COLO829 (cell line): ENCODE results near the gene RASGEF1C.

ENCODE experiments used
- DNase-seq: peaks from one replicate; pipeline ENCODE4 v3.0.0; 2012; ENCODE audit warnings: low spot score

The RASGEF1C gene

DNA sequence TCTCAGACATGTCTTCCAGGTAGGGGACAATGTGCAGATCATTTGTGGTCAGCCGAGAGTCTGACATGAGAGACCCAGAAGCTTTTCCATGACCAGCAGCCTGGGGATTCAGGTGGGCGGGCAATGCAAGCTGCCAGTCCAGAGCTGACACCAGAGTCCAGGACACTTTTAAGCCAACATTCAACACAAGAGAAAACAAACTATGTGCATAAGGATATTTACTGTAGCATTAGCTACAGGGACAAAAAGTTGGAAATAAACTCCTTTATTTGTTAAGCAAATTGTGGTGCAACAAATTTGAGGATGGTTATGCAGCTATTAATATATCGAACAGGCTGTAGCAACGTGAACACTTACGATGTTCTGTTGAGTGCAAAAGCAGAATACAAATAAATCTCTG is 127.5 kb downstream of the RASGEF1C start:
- DNase-seq: no peak

DNA sequence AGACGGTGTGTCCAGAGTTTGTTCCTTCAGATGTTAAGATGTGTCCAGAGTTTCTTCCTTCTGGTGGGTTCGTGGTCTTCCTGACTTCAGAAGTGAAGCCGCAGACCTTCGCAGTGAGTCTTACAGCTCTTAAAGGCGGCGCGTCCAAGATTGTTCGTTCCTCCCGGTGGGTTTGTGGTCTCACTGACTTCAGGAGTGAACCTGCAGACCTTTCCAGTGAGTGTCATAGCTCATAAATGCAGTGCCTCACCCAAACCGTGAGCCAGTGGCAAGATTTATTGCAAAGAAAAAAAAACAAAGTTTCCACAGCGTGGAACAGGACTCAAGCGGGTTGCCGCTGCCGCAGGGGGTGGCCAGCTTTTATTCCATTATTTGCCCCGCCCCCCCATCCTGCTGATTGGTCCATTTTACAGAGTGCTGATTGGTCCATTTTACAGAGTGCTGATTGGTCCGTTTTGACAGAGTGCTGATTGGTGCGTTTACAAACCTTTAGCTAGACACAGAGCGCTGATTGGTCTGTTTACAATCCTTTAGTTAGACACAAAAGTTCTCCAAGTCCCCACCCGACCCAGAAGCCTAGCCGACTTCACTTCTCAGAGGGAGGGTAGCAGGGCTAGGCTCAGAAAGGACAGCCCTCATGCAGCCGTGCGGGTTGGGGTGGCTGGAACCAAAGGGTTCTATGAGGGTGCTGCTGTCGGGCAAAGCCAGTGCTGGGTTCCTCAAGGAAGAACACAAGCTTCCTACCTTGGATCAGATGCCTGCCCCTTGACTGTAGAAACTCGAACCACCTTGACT is 128.3 kb downstream of the RASGEF1C start:
- no peak for DNase-seq

DNA sequence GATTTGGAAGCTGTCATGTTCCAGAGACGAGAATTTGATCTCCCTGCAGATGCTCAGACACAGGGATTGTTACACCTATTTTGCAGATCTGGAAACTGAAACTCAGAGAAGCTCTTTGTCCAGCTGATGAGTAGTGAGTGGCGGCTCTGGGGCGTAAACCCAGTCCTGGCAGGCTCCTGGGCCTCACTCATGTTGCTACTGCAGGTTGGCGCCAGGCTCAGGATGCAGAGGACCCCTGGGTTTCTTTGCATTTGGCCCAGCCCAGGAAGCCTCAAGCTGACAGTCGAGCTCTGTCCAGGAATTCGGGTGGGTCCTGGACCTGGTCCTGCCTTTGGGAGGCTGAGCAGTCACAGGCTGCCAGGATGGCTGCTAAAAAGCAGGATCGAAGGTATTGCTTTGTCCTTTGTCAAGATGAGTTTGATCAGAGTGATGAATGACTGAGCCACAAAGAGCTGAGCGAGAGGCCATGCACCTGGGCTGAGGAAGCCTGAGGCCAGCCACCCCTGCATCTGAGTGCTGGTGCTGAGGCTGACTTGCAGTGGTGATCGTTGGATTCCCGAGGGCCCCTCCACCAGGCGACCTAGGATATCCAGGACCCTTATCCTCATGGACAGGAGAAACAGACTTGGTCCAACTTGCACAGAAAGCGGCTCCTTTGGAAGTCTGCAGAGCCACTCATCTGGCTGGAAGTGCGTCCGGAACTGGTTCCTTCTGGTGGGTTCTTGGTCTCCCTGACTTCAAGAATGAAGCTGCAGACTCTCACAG is 129.1 kb downstream of the RASGEF1C start:
- no peak for DNase-seq

DNA sequence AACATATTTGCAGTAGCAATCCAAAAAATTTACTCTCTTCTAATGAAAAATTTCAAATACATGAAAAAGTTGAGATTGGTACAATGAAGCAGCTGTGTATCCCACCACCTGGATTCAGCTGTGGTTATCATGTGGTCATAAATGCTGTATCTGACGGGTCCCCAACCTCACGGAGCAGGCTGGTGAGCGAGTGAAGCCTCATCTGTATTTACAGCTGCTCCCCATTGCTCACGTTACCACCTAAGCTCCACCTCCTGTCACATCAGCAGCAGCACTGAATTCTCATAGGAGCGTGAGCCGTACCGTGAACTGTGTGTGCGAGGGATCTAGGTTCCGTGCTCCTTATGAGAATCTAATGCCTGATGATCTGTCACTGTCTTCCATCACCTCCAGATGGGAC is 130.7 kb downstream of the RASGEF1C start:
- DNase-seq: no peak

DNA sequence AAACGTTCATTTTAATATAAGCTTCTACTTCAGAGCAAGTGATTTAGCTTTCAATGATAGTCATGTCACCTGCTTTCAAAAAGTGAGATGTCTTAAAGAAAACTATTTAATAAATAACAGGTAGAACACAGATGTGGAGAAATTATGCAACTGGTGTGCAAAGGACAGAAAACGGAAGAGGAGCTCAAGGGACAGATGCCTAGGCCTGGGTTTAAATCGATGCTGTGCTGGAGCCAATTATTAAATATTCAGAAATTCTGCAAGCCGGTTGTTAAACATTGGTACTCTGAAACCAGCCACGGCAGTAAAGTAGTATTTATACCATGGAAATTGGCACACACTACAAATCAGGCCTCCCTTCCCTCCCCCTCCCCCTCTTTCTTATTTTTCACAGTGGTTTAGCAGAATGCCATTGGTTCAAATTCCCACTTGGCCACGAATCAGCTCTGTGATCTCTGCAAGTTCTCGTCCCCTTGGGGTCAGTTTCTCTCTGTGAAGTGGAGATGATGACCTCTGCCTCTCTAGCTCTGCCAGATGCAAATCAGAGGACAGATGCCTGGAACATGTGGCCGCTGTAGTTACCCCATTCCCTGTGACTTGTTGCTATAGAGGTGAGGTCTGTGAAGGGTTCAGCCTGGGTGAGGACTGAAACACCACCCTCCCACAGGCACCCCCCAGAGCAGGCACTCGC is 131.3 kb downstream of the RASGEF1C start:
- DNase-seq: no peak

DNA sequence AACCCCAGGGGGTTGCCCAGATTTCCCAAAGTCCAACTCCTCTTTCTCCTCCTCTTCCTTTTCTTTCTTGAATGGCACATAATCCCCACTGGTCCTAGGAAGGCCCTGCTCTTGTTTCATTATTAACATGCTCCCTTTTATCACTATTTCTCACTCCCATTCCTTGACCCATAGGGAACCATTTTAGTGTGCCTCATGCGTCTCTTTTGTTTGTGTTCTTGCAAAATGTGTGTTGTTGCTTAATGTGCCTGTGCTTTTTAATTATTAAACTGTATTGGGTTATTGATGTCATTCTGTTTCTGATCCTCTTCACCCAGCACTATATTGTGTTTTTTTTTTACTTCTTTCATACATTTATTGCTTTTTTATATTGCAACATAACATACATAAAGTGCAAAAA is 133.3 kb downstream of the RASGEF1C start:
- DNase-seq: no peak

DNA sequence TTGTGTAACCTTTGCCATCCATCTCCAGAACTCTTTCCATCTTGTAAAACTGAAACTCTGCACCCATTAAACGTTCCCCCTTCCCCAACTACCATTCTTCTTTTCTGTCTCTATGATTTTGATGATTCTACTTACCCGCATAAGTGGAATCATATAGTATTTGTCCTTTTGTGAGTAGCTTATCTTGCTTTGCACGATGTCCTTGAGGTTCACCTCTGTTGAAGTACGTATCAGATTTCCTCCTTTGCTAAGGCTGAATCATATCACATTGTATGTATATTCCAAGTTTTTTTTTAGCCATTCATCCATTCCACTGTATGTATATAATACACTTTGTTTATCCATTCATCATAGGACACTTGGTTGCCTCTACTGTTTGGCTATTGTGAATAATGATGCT is 134.5 kb downstream of the RASGEF1C start:
- no peak for DNase-seq

DNA sequence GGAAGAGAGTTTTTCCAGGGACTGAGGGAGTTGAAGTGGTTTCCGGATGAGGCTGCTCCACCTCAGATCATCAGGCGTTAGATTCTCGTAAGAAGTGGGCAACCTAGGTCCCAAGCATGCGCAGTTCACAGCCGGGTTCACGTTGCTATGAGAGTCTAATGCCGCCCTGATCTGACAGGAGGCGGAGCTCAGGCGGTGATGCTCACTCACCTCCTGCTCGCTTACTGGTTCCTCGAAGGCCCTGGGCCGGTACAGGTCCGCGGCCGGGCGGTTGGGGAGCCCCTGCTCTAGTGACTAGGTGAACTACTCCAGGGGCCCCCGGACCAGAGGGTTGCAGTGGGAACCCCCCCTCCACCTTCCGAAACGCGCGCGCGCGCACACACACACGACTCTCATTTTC is 136.5 kb downstream of the RASGEF1C start:
- no peak for DNase-seq

DNA sequence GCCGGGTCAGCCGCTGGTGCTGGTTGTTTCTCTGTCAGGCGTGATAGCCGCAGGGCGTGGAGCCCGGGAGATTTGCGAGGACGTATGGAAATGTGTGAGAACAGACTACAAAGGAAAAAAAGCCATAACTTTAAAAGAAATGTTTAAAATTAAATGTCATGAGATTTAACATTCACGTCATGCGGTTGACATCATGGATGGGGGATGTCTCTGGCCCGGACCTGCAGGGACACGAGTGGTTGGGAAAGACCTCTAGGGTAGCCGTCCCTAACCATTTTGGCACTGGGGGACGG is 136.8 kb downstream of the RASGEF1C start:
- no peak for DNase-seq

DNA sequence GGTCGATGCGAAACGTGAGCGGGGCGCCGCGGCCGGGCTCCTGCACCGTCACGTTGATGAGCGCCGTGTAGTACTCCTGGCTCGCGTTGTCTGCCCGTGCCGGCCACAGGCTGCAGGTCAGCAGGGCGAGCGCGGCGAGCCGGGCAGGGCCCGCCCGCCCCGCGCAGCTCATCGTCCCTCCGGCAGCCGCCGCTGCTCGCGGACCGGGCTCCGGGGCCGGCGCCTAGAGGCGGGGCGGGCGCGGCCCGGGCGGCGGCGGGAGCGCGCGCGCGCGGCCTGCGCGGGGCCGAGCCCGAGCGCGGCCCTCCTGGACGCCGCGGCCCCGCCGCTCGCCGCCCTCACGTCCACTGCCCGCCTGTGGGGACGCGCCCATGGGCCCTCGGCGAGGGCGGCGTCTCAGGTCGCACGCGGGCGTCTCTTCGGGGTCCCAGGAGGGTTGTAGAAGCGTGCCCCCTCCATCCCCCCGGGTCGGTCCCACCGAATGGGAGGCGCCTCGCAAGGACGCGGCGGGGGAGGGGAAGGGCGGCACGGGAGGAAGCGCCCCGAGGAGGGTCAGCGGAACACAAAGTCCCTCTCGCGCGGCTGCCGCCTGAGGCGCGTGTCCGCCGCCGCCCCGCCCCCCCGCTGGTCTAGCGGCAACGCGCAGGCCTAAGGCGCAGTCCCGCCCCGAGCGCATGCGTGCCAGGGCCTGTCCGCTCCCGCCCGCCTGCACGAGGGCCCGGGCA is 137.3 kb downstream of the RASGEF1C start, which contains the start of gene RNF130:
Gene RNF130, minus strand, starts transcription at position 229 of the 725 bp plus-strand sequence. Its CDS starts 57 bp downstream, at position 172.
- peak; percentile 66 for DNase-seq

DNA sequence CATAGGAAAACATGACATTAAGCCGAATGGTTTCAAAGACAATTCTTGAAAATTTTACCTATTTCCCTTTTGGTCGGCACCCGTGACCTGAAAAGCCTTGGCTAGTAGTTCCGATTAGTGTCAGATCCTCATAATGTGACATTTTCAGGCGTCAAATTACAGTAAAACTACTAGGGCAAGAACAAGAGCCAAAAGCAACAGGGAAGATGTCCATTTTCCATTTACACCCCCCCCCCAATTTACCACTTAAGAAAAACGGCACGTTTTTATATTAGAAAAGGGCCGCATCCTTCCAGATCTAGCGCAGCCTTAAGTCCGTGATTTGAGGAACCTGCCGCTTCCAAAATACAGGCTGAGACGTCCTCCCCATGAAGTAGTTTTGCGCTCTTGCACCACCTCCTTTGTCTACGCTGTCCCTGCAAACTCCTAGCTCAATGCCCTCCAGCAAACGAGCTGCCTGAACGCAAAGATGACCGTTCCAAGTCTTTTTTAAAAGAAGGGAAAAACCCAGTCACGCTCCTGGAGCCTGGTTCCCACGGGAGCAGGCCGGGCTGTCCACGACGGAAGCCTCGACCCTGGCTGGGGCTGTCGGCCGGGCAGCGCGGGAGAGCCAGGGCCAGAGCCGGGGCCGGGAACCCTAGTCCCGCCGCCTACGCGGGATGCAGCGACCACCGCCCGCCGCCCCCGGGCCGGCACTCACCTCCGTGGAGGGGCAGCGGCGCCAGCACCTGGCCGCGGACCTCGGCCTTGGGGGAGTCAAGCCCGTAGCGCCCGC is 138.1 kb downstream of the RASGEF1C start:
- DNase-seq: no peak

DNA sequence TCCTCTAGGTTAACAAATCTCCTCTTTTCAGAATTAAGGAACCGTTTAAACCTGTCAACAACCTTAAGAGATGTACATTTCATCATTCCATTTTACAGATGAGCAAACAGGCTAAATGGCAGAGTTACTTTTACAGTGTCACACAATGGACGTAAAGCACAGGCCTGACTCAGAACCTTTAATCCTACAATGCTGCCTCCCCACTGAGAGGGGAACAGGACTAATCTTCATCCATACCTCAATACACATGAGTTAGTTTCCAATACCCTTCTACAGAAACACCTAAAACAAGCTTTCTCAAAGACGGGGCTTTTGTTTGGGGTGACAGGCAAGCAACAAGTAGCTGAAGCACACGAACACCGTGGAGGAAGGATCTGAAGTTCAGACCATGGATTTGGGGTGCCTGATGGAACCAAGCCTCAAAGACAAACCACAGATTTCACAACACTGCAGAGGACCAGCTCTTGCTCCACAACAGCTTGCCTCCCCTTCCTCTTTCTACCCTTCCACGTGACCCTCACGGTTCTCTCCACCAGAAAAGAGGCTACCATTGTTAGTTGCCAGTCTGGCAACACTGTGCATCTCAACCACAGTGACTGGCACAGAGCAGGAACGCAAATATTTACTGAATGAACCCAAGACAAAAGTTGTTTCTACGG is 139.3 kb downstream of the RASGEF1C start:
- no peak for DNase-seq

DNA sequence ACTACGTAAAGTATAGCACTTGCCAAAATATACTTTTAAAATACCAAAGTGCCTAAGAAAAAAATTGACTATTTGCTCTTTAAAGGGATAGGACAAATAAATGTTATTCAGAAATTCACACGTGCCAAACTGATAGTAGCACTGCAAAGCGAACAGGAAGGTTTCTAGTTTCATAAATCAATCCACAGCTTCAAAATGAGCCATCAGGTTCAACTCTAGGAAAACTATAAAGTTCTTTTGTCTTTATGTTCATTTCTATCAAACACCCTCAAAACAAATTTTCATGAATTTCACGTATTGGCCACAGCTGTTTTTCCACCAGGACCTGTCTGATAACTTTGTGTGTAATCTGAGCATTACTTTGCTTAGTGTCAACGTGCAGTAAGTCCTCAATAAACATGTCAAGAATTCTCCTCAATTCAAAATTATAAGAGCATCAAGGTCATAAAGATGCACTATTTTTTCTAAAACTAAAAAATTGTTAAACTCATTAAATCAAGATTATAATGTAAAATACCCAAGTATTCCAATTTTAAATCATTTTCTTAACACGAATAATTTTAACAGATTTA is 140.4 kb downstream of the RASGEF1C start:
- no peak for DNase-seq

DNA sequence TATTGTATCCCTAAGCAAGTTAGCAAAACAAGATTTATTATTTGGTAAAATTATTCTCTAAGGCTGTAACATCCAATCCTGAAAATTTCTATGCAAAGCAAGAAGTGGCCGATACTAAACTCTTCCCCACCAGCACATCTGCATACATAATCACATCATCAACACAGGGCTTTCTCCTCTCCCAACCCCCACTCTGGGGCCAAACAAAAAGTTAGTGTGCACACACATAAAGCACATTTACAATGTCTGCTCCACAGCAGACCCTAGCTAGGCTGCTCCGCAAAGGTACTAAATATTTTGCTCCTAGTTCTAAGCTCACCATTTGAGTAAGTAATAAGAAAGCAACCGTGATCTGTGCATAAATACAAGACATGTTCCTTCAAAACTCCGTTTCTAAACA is 141.0 kb downstream of the RASGEF1C start:
- no peak for DNase-seq

DNA sequence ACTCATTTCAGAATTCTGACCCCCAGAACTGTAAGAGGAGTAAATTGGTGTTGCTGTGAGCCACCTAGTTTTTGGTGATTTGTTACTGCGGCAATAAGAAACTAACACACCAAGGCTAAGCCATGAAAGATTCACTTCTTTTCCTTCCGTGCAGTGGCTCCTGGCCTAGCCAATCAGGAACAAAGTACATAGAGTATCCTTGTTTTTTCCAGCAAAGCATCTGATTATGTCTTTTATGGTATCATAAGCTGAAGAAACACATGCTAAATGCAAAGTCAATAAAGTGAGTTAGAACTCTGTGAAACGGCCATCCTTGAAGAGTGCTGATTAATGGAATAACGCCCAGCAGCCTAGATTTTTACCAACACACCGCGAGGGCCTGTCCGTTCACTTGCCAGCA is 148.8 kb downstream of the RASGEF1C start:
- no peak for DNase-seq

DNA sequence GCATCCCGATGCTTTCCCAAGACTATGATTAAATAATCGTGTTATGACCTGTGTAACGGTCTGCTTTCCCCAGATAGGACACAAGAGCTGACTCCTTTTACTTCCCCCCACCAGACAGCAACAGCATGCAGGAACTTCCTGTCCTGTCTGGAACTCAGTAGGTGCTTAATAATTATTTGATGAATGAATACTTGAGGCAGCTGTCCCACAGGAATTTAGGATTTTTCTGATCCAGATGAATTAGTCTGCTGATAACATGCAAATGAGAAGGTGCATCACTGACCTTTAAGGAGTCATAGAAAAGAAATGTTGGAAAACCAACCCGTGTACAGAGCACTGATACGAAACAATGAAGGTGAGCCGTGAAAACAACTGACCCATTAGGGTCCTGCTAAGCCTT is 149.7 kb downstream of the RASGEF1C start:
- DNase-seq: no peak

DNA sequence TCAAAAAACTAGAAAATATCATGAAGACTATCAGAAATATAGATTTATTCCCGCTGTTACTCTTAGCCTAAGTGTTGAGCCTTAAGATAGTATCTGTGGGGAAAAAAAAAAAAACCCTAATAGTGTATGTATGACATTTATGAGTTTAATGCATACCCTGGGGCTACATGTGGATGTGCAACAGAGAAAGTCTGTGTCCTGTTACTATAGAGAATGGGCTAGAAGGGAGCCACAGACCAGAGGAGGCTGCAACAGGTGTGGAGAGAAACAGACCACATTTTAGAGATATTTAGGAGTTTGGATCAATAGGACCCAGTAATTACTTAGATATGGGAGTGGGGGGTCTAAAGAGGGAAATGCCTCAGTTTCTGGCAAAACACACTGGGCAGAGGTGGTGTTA is 152.9 kb downstream of the RASGEF1C start:
- no peak for DNase-seq

DNA sequence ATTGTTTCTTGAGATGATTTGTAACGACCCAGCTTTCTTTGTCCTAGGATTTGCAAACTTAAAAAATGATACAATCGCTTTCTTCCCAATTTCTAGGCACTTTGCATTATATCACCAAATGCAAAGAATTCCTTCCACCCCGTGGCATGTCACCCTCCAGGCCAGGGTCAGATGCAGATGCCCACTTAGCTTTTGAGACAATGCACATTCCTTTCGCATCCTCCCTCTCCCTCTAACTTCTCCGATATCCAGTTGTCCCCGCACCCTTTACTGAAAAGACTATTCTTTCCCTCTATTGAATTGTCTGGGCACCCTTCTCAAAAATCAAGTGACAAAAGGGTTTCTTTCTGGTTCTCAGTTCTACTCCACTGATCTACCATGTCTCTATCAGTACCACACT is 154.8 kb downstream of the RASGEF1C start:
- no peak for DNase-seq

DNA sequence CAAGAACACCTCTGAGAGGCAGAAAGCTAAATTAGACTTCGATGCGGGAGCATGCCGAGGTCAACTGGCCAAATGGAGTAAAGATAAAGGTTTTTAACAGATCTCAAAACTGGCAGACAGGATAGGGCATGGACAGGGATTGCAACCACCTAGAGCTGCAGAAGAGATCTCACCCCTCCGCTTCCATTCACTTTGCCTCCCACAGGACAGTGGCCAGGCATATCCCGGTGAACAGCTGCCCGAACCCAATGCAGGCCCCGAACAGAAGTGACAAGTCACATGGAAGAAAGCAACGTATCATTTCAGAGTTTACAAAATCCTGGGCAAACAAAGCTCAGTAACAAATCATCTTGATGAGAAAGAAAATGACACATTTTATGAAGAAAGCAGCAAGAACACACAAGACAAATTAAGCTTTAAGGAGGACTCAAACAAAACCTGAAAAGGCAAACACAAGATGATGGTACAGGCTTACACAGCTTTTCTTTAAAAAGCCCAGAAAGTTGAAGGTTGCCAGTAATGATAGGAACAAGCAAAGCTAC is 155.9 kb downstream of the RASGEF1C start:
- DNase-seq: no peak

DNA sequence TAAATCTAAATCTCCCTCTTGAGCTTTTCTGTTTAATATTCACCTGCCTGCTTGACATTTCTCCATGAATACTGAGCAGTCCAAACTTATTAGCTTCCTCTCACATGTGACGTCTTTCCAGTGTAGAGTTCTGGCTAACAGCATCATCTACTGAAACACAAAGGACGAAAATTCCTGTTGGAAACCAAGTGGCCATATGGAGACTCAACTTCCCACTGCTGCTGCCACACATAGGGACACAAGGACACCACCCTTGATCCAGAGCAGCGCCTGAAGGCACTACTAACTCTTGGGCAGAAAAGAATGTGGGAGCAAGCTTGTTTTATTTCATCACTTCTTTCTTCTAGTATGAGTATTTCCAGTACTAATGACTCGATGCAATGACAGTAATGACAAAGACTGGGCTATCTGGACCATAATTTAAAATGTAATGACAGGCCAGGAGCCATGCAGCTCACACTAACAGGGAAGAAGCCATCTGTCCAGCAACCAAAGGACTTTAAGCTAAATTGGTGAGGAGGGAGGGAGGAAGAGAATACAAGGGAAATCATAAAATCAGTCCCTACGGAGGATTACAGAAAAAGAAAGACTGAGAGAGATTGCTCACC is 156.7 kb downstream of the RASGEF1C start:
- DNase-seq: no peak
